SK-N-SH treated with all-trans-retinoic acid at 6 μM for 48 hours (cell line): Measurements from ENCODE around the gene DNAH1.

ENCODE experiments used
- BACH2 ChIP-seq: fragments of 250-450 bp; sonication (Bioruptor Pico); IDR thresholded peaks from 2 replicates; pipeline ENCODE4 v1.9.0; 2021; ENCODE audit warnings: mild to moderate bottlenecking, borderline replicate concordance
- ESRRG ChIP-seq: fragments of 250-450 bp; sonication (Bioruptor Pico); IDR thresholded peaks from 2 replicates; pipeline ENCODE4 v1.6.1; 2021; ENCODE audit warnings: mild to moderate bottlenecking
- GLIS3 ChIP-seq: fragments of 250-450 bp; sonication (Bioruptor Pico); IDR thresholded peaks from 2 replicates; pipeline ENCODE4 v1.5.0; 2020; ENCODE audit warnings: mild to moderate bottlenecking, moderate library complexity
- ISL1 ChIP-seq: fragments of 250-450 bp; sonication (Bioruptor Pico); IDR thresholded peaks from 2 replicates; pipeline ENCODE4 v2.1.2; 2022; ENCODE audit warnings: mild to moderate bottlenecking, moderate library complexity
- OSR1 ChIP-seq: fragments of 250-450 bp; sonication (Bioruptor Pico); IDR thresholded peaks from 2 replicates; pipeline ENCODE4 v1.8.0; 2022; ENCODE audit warnings: moderate library complexity, mild to moderate bottlenecking, inconsistent platforms
- RARB ChIP-seq: fragments of 250-450 bp; sonication (Bioruptor Pico); IDR thresholded peaks from 2 replicates; pipeline ENCODE4 v1.8.0; 2021; ENCODE audit warnings: mild to moderate bottlenecking, moderate library complexity
- SNAI2 ChIP-seq: fragments of 250-450 bp; sonication (Bioruptor Pico); IDR thresholded peaks from 2 replicates; pipeline ENCODE4 v1.5.0; 2020; ENCODE audit warnings: mild to moderate bottlenecking, moderate library complexity
- ZFP30 ChIP-seq: fragments of 450-650 bp; formaldehyde crosslinking; IDR thresholded peaks from 2 replicates; pipeline ENCODE4 v1.5.0; 2022; ENCODE audit warnings: mild to moderate bottlenecking, moderate library complexity
- TF ChIP-seq, protein P1 (sequence below): fragments of 250-450 bp; sonication (Bioruptor Pico); IDR thresholded peaks from 2 replicates; pipeline ENCODE4 v1.8.0; 2020; ENCODE audit warnings: mild to moderate bottlenecking, moderate library complexity, borderline replicate concordance
- TF ChIP-seq, protein P2 (sequence below): fragments of 250-450 bp; sonication (Bioruptor Pico); IDR thresholded peaks from 2 replicates; pipeline ENCODE4 v1.8.0; 2021; ENCODE audit warnings: low read depth, mild to moderate bottlenecking, moderate library complexity, borderline replicate concordance
- TF ChIP-seq, protein P3 (sequence below): fragments of 250-450 bp; sonication (Bioruptor Pico); IDR thresholded peaks from 2 replicates; pipeline ENCODE4 v1.5.1; 2021; ENCODE audit warnings: mild to moderate bottlenecking, moderate library complexity

DNA sequence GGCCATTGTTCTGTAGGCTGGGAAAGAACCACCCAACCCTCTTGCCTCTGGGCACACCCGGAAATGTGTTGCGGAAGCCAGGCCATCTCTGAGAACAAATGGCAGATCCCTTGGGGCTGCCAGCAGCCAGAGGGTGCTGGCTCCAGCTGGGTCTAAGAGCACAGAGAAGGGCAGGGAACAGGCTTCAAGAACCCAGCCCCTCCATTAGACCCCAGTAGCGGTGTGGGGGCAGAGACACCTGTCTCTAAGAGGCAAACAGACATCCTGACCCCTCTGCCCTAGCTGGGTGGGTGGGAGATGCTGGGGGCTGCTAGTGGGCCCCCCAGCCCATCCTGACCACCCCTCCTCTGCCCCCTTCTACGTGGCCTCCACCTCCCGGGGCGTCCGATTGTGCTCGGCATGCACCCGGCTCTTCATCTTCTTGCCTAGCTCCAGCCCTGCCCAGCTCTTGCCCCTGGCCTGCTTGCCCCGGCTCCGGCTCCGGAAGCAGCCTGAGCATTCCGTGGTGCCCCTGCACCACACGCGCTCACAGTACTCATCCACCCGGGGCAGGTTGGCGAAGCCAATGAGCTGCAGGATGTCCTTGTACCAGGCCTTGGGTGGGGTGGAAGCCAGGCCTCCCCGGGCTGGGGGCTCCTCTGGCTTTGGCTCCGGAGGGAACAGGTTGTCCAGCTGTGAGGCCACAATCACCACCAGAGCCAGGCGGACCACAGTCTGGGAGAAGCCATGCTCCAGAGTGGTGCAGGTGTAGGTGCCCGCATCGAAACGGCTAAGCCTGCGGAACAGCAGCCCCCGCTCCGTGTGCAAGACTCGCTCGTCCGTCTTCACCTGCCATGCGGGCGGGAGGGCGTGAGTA lies 119.4 kb downstream of the DNAH1 start:
- no peak for TF ChIP-seq ZFP30 (CRISPR knock-in tag)
- TF ChIP-seq, protein P1, sequence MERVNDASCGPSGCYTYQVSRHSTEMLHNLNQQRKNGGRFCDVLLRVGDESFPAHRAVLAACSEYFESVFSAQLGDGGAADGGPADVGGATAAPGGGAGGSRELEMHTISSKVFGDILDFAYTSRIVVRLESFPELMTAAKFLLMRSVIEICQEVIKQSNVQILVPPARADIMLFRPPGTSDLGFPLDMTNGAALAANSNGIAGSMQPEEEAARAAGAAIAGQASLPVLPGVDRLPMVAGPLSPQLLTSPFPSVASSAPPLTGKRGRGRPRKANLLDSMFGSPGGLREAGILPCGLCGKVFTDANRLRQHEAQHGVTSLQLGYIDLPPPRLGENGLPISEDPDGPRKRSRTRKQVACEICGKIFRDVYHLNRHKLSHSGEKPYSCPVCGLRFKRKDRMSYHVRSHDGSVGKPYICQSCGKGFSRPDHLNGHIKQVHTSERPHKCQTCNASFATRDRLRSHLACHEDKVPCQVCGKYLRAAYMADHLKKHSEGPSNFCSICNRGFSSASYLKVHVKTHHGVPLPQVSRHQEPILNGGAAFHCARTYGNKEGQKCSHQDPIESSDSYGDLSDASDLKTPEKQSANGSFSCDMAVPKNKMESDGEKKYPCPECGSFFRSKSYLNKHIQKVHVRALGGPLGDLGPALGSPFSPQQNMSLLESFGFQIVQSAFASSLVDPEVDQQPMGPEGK (CRISPR knock-in tag): no peak
- no peak for TF ChIP-seq GLIS3
- no peak for TF ChIP-seq OSR1
- TF ChIP-seq RARB (CRISPR knock-in tag): no peak
- no peak for TF ChIP-seq SNAI2 (CRISPR knock-in tag)
- TF ChIP-seq, protein P2, sequence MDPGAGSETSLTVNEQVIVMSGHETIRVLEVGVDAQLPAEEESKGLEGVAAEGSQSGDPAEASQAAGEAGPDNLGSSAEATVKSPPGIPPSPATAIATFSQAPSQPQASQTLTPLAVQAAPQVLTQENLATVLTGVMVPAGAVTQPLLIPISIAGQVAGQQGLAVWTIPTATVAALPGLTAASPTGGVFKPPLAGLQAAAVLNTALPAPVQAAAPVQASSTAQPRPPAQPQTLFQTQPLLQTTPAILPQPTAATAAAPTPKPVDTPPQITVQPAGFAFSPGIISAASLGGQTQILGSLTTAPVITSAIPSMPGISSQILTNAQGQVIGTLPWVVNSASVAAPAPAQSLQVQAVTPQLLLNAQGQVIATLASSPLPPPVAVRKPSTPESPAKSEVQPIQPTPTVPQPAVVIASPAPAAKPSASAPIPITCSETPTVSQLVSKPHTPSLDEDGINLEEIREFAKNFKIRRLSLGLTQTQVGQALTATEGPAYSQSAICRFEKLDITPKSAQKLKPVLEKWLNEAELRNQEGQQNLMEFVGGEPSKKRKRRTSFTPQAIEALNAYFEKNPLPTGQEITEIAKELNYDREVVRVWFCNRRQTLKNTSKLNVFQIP (CRISPR knock-in tag): no peak
- TF ChIP-seq BACH2: no peak
- TF ChIP-seq ISL1 (CRISPR knock-in tag): no peak
- TF ChIP-seq, protein P3, sequence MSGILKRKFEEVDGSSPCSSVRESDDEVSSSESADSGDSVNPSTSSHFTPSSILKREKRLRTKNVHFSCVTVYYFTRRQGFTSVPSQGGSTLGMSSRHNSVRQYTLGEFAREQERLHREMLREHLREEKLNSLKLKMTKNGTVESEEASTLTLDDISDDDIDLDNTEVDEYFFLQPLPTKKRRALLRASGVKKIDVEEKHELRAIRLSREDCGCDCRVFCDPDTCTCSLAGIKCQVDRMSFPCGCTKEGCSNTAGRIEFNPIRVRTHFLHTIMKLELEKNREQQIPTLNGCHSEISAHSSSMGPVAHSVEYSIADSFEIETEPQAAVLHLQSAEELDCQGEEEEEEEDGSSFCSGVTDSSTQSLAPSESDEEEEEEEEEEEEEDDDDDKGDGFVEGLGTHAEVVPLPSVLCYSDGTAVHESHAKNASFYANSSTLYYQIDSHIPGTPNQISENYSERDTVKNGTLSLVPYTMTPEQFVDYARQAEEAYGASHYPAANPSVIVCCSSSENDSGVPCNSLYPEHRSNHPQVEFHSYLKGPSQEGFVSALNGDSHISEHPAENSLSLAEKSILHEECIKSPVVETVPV (CRISPR knock-in tag): no peak
- TF ChIP-seq ESRRG: no peak
